ENCODE data around the gene IKZF1.

The IKZF1 gene

GRCh38 chr7:50283731-50284130, 20.8 kb upstream of the IKZF1 start:
- no peak for DNase-seq (ENCODE audit: low read depth in 2 of 2)

GRCh38 chr7:50284296-50284695, 20.2 kb upstream of the IKZF1 start:
- DNase-seq (ENCODE audit: low read depth in 2 of 2) = no peak

- no peak for DNase-seq (ENCODE audit: low read depth in 2 of 2)
Observed at GRCh38 chr7:50285269-50285668, 19.2 kb upstream of the IKZF1 start.

- no peak for DNase-seq (ENCODE audit: low read depth in 2 of 2)
Observed at GRCh38 chr7:50287129-50287528, 17.4 kb upstream of the IKZF1 start.

- no peak for DNase-seq (ENCODE audit: low read depth in 2 of 2)
Observed at GRCh38 chr7:50292165-50292757, 12.3 kb upstream of the IKZF1 start.

- no peak for DNase-seq (ENCODE audit: low read depth in 2 of 2)
Observed at GRCh38 chr7:50292763-50293162, 11.8 kb upstream of the IKZF1 start.

- DNase-seq (ENCODE audit: low read depth in 2 of 2) = no peak
Observed at GRCh38 chr7:50293509-50294179, 10.9 kb upstream of the IKZF1 start.

- no peak for DNase-seq (ENCODE audit: low read depth in 2 of 2)
Observed at GRCh38 chr7:50295133-50295532, 9.4 kb upstream of the IKZF1 start.

GRCh38 chr7:50296799-50297198, 7.7 kb upstream of the IKZF1 start:
- DNase-seq (ENCODE audit: low read depth in 2 of 2) = no peak

GRCh38 chr7:50298811-50299562, 5.5 kb upstream of the IKZF1 start:
- DNase-seq (ENCODE audit: low read depth in 2 of 2) = no peak

- DNase-seq (ENCODE audit: low read depth in 2 of 2) = no peak
Observed at GRCh38 chr7:50300336-50300735, 4.2 kb upstream of the IKZF1 start.

GRCh38 chr7:50302486-50303334, 1.8 kb upstream of the IKZF1 start:
- no peak for DNase-seq (ENCODE audit: low read depth in 2 of 2)

- no peak for DNase-seq (ENCODE audit: low read depth in 2 of 2)
Observed at GRCh38 chr7:50303335-50304128, 984 bp upstream of the IKZF1 start.

GRCh38 chr7:50304911-50305582, 531 bp downstream of the IKZF1 start:
- peak in 1 of 2 donors; percentile 60 for DNase-seq (ENCODE audit: low read depth in 2 of 2)

- DNase-seq (ENCODE audit: low read depth in 2 of 2) = no peak
Observed at GRCh38 chr7:50305583-50306493, 1.3 kb downstream of the IKZF1 start.

- no peak for DNase-seq (ENCODE audit: low read depth in 2 of 2)
Observed at GRCh38 chr7:50306494-50307367, 2.2 kb downstream of the IKZF1 start.

- no peak for DNase-seq (ENCODE audit: low read depth in 2 of 2)
Observed at GRCh38 chr7:50307368-50308032, 3.0 kb downstream of the IKZF1 start.

GRCh38 chr7:50308203-50308531, 3.7 kb downstream of the IKZF1 start:
- DNase-seq (ENCODE audit: low read depth in 2 of 2) = no peak

All from stimulated activated CD4-positive, alpha-beta T cell treated with anti-CD3 and anti-CD28 coated beads, Interleukin-4, amount 100 ng/mL, for 48 hours (primary cell).